Activated CD4-positive, alpha-beta T cell treated with anti-CD3 and anti-CD28 coated beads for 4 hours (primary cell): ENCODE measurements around the gene DNMT3L.
A peak's percentile ranks its signal among the peaks of the same experiment; 100 is the strongest.
"Not testable (repeated sequence)": the region's sequence is repeated elsewhere in the genome, so short reads cannot be mapped to it uniquely, and the experiment has no call there.

Experiments used
- DNase-seq, 2 donors: peaks; one replicate each; pipeline ENCODE4 v3.0.0-alpha.2; 2020

DNMT3L gene

GRCh38 chr21:44294391-44295162 is 32.9 kb upstream of the DNMT3L start:
- DNase-seq: no peak

- DNase-seq: peak; percentile 25 to 53
Measured at GRCh38 chr21:44293551-44294231, 32.0 kb upstream of the DNMT3L start.

- DNase-seq: no peak
Measured at GRCh38 chr21:44292812-44293195, 31.1 kb upstream of the DNMT3L start.

- DNase-seq: no peak
Measured at GRCh38 chr21:44291936-44292811, 30.5 kb upstream of the DNMT3L start.

GRCh38 chr21:44291078-44291935 is 29.6 kb upstream of the DNMT3L start:
- DNase-seq: no peak

- no peak for DNase-seq
Measured at GRCh38 chr21:44290327-44291077, 28.8 kb upstream of the DNMT3L start.

GRCh38 chr21:44289381-44290010 is 27.8 kb upstream of the DNMT3L start:
- no peak for DNase-seq

GRCh38 chr21:44288251-44289110 is 26.8 kb upstream of the DNMT3L start:
- DNase-seq: no peak

GRCh38 chr21:44286716-44287632 is 25.3 kb upstream of the DNMT3L start:
- no peak for DNase-seq

GRCh38 chr21:44286086-44286715 is 24.5 kb upstream of the DNMT3L start:
- no peak for DNase-seq

- DNase-seq: no peak
Measured at GRCh38 chr21:44285138-44285992, 23.7 kb upstream of the DNMT3L start, which contains the start of gene AIRE. AIRE (plus strand) TSS chr21:44285876; CDS start chr21:44286007, 131 bp downstream.

- DNase-seq: no peak
Measured at GRCh38 chr21:44283948-44284347, 22.3 kb upstream of the DNMT3L start.

GRCh38 chr21:44283211-44283785 is 21.6 kb upstream of the DNMT3L start:
- DNase-seq: not testable (repeated sequence)

- no peak for DNase-seq
Measured at GRCh38 chr21:44282370-44282769, 20.7 kb upstream of the DNMT3L start.

- DNase-seq: no peak
Measured at GRCh38 chr21:44281801-44282200, 20.1 kb upstream of the DNMT3L start.

GRCh38 chr21:44279354-44280260 is 17.9 kb upstream of the DNMT3L start:
- no peak for DNase-seq
